ENCODE data around the gene RFC2. TPM values are rescaled to one million over a fixed set of nuclear protein-coding genes. Genes with fewer than 3 reads are reported as not detected.

The RFC2 gene
- total and polyA plus RNA-seq, 10 of the 15 experiments (the other 5 are each of a cell fraction or from before 2014, with no cell fraction given) = 25.8 to 145 (median 90.9) TPM

DNA sequence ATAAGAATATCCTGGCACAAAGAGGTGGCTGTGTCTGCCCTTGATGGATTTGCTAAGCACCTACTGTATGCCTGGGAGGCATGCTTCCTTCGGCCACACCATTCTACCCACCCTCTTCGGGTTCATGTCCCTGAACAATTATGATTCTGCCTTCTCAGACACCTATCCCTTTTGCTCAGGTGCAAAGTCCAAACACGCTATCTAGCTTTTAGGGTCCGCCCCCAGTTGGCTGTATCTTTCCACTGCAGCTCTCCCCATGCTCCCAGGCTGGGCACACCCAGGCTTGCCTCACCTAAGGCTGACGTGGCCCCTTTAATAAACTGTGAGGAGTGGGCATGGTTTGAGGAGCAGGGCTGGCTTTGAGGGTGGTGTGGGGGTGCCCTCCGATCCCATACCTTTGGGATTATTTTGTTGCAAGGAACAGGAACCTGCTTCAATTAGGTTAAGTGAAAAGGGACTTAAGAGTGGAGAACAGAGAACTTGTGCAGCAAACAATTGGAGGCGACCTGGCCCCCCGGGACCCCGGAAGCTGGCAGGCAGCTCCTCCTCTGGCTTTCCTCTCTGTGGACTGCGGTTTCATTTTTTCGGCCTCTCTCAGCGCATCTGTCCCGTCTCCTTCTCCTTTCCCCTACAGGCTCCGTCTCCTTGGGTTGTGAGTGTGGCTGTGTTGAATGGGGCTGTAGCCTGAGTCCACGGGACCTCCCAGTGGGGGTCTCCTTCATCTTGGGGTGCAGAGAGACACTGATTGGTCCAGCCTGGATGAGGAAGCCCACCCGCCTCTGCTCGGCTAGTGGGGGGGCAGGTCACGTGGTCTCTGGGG is 38.8 kb upstream of the RFC2 start (continued):
- TF ChIP-seq, protein P1, sequence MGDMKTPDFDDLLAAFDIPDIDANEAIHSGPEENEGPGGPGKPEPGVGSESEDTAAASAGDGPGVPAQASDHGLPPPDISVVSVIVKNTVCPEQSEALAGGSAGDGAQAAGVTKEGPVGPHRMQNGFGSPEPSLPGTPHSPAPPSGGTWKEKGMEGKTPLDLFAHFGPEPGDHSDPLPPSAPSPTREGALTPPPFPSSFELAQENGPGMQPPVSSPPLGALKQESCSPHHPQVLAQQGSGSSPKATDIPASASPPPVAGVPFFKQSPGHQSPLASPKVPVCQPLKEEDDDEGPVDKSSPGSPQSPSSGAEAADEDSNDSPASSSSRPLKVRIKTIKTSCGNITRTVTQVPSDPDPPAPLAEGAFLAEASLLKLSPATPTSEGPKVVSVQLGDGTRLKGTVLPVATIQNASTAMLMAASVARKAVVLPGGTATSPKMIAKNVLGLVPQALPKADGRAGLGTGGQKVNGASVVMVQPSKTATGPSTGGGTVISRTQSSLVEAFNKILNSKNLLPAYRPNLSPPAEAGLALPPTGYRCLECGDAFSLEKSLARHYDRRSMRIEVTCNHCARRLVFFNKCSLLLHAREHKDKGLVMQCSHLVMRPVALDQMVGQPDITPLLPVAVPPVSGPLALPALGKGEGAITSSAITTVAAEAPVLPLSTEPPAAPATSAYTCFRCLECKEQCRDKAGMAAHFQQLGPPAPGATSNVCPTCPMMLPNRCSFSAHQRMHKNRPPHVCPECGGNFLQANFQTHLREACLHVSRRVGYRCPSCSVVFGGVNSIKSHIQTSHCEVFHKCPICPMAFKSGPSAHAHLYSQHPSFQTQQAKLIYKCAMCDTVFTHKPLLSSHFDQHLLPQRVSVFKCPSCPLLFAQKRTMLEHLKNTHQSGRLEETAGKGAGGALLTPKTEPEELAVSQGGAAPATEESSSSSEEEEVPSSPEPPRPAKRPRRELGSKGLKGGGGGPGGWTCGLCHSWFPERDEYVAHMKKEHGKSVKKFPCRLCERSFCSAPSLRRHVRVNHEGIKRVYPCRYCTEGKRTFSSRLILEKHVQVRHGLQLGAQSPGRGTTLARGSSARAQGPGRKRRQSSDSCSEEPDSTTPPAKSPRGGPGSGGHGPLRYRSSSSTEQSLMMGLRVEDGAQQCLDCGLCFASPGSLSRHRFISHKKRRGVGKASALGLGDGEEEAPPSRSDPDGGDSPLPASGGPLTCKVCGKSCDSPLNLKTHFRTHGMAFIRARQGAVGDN (IDR thresholded peaks at IDR 0.05) = no peak
- TF ChIP-seq WRNIP1 (IDR thresholded peaks at IDR 0.05; ENCODE audit: borderline replicate concordance, low read depth, low read length) (no peak), MEF2A (IDR thresholded peaks at IDR 0.05; ENCODE audit: insufficient read depth, low read depth, low read length) (no peak), BRCA1 (IDR thresholded peaks at IDR 0.05; ENCODE audit: low read depth, low read length) (no peak), BCL11A (IDR thresholded peaks at IDR 0.05; ENCODE audit: low read depth, low read length) (no peak), SMC3 (IDR thresholded peaks at IDR 0.05; ENCODE audit: borderline replicate concordance, low read length) (no peak), MTA3 (IDR thresholded peaks at IDR 0.05; ENCODE audit: borderline replicate concordance, low read length) (no peak), MTA2 (IDR thresholded peaks at IDR 0.05; ENCODE audit: low read depth) (no peak; the same call in 1 of the 2 replicates), DPF2 (IDR thresholded peaks at IDR 0.05) (no peak; the same call in 1 of the 2 replicates), KLF5 (IDR thresholded peaks at IDR 0.05; ENCODE audit: partially characterized antibody) (no peak), MYB (IDR thresholded peaks at IDR 0.05; ENCODE audit: borderline replicate concordance, low read depth, low read length) (no peak), NR2C1 (IDR thresholded peaks at IDR 0.05) (no peak), POLR2A (IDR thresholded peaks at IDR 0.05; ENCODE audit: low read depth, low read length) (no peak), JUNB (IDR thresholded peaks at IDR 0.05) (no peak)
- TF ChIP-seq, protein P2, sequence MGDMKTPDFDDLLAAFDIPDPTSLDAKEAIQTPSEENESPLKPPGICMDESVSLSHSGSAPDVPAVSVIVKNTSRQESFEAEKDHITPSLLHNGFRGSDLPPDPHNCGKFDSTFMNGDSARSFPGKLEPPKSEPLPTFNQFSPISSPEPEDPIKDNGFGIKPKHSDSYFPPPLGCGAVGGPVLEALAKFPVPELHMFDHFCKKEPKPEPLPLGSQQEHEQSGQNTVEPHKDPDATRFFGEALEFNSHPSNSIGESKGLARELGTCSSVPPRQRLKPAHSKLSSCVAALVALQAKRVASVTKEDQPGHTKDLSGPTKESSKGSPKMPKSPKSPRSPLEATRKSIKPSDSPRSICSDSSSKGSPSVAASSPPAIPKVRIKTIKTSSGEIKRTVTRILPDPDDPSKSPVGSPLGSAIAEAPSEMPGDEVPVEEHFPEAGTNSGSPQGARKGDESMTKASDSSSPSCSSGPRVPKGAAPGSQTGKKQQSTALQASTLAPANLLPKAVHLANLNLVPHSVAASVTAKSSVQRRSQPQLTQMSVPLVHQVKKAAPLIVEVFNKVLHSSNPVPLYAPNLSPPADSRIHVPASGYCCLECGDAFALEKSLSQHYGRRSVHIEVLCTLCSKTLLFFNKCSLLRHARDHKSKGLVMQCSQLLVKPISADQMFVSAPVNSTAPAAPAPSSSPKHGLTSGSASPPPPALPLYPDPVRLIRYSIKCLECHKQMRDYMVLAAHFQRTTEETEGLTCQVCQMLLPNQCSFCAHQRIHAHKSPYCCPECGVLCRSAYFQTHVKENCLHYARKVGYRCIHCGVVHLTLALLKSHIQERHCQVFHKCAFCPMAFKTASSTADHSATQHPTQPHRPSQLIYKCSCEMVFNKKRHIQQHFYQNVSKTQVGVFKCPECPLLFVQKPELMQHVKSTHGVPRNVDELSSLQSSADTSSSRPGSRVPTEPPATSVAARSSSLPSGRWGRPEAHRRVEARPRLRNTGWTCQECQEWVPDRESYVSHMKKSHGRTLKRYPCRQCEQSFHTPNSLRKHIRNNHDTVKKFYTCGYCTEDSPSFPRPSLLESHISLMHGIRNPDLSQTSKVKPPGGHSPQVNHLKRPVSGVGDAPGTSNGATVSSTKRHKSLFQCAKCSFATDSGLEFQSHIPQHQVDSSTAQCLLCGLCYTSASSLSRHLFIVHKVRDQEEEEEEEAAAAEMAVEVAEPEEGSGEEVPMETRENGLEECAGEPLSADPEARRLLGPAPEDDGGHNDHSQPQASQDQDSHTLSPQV (IDR thresholded peaks at IDR 0.05) = no peak
- TF ChIP-seq, protein P3, sequence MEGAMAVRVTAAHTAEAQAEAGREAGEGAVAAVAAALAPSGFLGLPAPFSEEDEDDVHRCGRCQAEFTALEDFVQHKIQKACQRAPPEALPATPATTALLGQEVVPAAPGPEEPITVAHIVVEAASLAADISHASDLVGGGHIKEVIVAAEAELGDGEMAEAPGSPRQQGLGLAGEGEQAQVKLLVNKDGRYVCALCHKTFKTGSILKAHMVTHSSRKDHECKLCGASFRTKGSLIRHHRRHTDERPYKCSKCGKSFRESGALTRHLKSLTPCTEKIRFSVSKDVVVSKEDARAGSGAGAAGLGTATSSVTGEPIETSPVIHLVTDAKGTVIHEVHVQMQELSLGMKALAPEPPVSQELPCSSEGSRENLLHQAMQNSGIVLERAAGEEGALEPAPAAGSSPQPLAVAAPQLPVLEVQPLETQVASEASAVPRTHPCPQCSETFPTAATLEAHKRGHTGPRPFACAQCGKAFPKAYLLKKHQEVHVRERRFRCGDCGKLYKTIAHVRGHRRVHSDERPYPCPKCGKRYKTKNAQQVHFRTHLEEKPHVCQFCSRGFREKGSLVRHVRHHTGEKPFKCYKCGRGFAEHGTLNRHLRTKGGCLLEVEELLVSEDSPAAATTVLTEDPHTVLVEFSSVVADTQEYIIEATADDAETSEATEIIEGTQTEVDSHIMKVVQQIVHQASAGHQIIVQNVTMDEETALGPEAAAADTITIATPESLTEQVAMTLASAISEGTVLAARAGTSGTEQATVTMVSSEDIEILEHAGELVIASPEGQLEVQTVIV (IDR thresholded peaks at IDR 0.05; ENCODE audit: borderline replicate concordance, partially characterized antibody) = no peak
- TF ChIP-seq, protein P4, sequence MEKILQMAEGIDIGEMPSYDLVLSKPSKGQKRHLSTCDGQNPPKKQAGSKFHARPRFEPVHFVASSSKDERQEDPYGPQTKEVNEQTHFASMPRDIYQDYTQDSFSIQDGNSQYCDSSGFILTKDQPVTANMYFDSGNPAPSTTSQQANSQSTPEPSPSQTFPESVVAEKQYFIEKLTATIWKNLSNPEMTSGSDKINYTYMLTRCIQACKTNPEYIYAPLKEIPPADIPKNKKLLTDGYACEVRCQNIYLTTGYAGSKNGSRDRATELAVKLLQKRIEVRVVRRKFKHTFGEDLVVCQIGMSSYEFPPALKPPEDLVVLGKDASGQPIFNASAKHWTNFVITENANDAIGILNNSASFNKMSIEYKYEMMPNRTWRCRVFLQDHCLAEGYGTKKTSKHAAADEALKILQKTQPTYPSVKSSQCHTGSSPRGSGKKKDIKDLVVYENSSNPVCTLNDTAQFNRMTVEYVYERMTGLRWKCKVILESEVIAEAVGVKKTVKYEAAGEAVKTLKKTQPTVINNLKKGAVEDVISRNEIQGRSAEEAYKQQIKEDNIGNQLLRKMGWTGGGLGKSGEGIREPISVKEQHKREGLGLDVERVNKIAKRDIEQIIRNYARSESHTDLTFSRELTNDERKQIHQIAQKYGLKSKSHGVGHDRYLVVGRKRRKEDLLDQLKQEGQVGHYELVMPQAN (conservative IDR thresholded peaks at IDR 0.05) = peak; percentile 42; the same call in 1 of the 2 replicates
